Muscle layer of duodenum (tissue), 2 donors: ENCODE data around the gene KRTAP12-2.
"Not testable (repeated sequence)": the region's sequence is repeated elsewhere in the genome, so short reads cannot be mapped to it uniquely, and the experiment has no call there.

Experiments used
- H3K27ac ChIP-seq: one replicate; pipeline ENCODE4 v1.7.0; 2013; ENCODE audit warnings: mild to moderate bottlenecking, low read length
- H3K27me3 ChIP-seq: one replicate; pipeline ENCODE4 v1.7.0; 2013; ENCODE audit warnings: low read depth, mild to moderate bottlenecking, control low read depth, low read length
- H3K36me3 ChIP-seq, 2 donors: one replicate each; pipeline ENCODE4 v1.7.0; 2013; ENCODE audit warnings: low read length in 2 of 2, control low read depth in 1 of 2, mild to moderate bottlenecking in 1 of 2; ENCODE audit not compliant: insufficient read depth in 2 of 2, control insufficient read depth in 1 of 2
- H3K4me1 ChIP-seq, 2 donors: one replicate each; pipeline ENCODE4 v1.7.0; 2013; ENCODE audit warnings: low read length in 2 of 2, mild to moderate bottlenecking in 2 of 2, control low read depth in 1 of 2, moderate library complexity in 1 of 2; ENCODE audit not compliant: insufficient read depth in 2 of 2, control insufficient read depth in 1 of 2
- H3K4me3 ChIP-seq, 2 donors: one replicate each; pipeline ENCODE4 v1.7.0; 2013; ENCODE audit warnings: low read length in 2 of 2, low read depth in 1 of 2, mild to moderate bottlenecking in 1 of 2
- H3K9me3 ChIP-seq, 2 donors: one replicate each; pipeline ENCODE4 v1.7.0; 2013; ENCODE audit warnings: low read length in 2 of 2, control low read depth in 1 of 2, mild to moderate bottlenecking in 1 of 2; ENCODE audit not compliant: control insufficient read depth in 1 of 2
- donor health status: healthy.

The KRTAP12-2 gene

GRCh38 chr21:44701023-44701400 lies 34.3 kb upstream of the KRTAP12-2 start:
- Histone ChIP-seq H3K27me3 (peaks cover 19% of the 10 kb centered on the region), H3K27ac (no peak overlapping the region), H3K9me3 (no peaks in the 10 kb centered on the region), H3K4me3 (no peak overlapping the region), H3K36me3 (no peaks in the 10 kb centered on the region), H3K4me1 (no peaks in the 10 kb centered on the region)

GRCh38 chr21:44700101-44701022 lies 33.6 kb upstream of the KRTAP12-2 start:
- Histone ChIP-seq H3K4me3 (no peak overlapping the region), H3K4me1 (no peaks in the 10 kb centered on the region), H3K27ac (no peak overlapping the region), H3K9me3 (no peaks in the 10 kb centered on the region), H3K36me3 (no peaks in the 10 kb centered on the region), H3K27me3 (peaks cover 17% of the 10 kb centered on the region)

DNA sequence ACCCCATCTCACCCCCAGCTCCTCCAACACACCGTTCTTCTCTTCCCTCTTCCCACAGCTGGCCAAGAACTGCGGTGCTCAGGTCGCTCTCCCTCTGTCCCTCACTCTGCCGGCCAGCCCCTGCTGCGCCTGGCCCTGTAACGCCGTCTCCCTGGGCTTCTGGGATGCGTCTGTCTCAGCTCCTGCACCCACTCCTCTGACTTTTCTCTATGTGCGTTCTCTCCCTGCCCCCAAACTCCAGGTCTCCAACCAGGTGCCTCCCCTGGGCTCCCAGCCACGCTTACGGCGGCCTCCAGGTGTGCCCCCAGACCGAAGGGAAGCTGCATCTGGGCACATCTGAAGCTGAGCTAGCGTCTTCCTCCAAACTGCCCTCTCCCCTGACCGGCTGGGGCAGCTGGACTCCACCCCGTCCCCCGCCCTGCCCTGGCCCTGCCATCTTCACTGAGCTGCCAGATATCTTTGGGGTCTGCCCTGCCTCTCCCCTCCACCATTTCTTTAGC lies 32.8 kb upstream of the KRTAP12-2 start:
- peaks cover 16% of the 10 kb centered on the region for H3K27me3 ChIP-seq
- no peaks in the 10 kb centered on the region for H3K4me1 ChIP-seq
- H3K4me3 ChIP-seq: no peak overlapping the region
- no peaks in the 10 kb centered on the region for H3K9me3 ChIP-seq
- H3K27ac ChIP-seq: no peak overlapping the region
- no peaks in the 10 kb centered on the region for H3K36me3 ChIP-seq

DNA sequence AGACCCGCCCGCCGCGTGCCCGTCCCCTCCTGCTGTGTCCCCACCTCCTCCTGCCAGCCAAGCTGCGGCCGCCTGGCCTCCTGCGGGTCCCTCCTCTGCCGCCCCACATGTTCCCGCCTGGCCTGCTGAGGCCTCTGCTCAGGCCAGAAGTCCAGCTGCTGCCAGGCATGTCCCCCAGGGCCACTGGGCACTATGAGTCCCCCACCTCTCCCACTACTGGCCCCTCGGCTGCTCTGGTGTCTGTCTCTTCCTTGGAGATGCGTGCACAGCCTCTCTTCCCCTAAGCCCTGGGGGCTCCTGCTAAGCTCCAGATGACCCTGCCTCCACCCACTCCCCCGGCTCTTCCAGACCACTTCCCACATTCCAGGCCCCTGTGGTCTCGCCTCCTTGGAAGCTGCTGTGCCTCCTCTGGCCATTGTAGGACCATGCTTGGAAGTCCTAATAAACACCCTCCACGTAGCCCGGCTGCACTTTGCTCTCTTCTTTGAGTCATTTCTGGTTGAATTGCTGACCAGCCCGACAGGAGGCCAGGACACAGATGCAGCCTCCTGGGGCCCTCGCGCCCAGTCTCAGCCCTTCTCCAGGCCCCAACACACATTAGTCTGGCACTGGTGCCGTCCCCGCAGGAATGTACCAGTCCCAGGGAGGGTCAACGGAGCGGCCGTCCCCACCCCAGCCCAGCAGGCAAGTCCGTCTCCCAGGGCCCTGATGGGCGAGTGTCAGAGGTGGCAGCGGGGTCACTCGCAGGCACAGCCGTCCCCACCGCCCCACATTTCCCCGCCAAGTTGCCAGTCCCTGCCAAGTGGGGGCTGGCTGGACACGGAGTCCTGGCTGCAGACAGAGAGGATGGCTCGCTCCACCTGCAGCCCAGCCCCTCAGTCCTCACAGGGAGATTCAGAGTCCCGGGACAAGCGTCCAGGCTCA lies 31.3 kb upstream of the KRTAP12-2 start:
- Histone ChIP-seq H3K4me1 (no peaks in the 10 kb centered on the region), H3K27me3 (peaks cover 9% of the 10 kb centered on the region), H3K9me3 (peaks cover 0 to 12% of the 10 kb centered on the region in 2 donors), H3K36me3 (no peaks in the 10 kb centered on the region), H3K27ac (no peak overlapping the region), H3K4me3 (no peak overlapping the region)

- H3K27ac ChIP-seq, H3K27me3 ChIP-seq, H3K36me3 ChIP-seq, H3K4me1 ChIP-seq, H3K4me3 ChIP-seq: not testable (repeated sequence)
- H3K9me3 ChIP-seq: peaks cover 4 to 19% of the 10 kb centered on the region in 2 donors
Measured at GRCh38 chr21:44697172-44697810, 30.6 kb upstream of the KRTAP12-2 start, which contains the start of gene KRTAP10-12. TSS of gene KRTAP10-12 (plus strand) at chr21:44697172. CDS start at chr21:44697202, 30 bp downstream.

GRCh38 chr21:44696572-44696971 lies 29.8 kb upstream of the KRTAP12-2 start:
- Histone ChIP-seq H3K9me3 (peaks cover 4 to 19% of the 10 kb centered on the region in 2 donors), H3K4me3 (no peak overlapping the region), H3K4me1 (no peaks in the 10 kb centered on the region), H3K27me3 (peaks cover 5% of the 10 kb centered on the region), H3K27ac (no peak overlapping the region), H3K36me3 (no peaks in the 10 kb centered on the region)

DNA sequence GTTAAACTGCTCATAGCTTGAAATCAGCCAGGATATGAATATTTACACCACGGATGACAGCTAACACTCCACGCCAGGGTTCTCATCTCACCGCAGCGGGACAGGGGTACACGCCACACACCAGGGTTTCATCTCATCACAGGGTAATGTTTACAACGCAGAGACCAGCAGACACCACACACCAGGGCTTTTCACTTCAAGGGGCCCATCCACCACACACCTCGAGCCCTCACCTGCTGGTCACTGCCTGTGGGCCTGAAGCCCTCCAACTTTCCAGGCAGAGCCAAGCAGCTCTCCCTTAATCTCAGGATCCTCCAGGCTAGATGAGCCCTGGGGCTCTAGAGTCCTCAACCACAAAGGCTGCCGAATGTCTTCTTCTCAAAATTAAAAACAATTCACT lies 28.9 kb upstream of the KRTAP12-2 start:
- H3K4me1 ChIP-seq: no peaks in the 10 kb centered on the region
- H3K36me3 ChIP-seq: no peaks in the 10 kb centered on the region
- H3K27ac ChIP-seq: no peak overlapping the region
- H3K4me3 ChIP-seq: no peak overlapping the region
- H3K27me3 ChIP-seq: peaks cover 3% of the 10 kb centered on the region
- H3K9me3 ChIP-seq: peaks cover 4 to 23% of the 10 kb centered on the region in 2 donors

DNA sequence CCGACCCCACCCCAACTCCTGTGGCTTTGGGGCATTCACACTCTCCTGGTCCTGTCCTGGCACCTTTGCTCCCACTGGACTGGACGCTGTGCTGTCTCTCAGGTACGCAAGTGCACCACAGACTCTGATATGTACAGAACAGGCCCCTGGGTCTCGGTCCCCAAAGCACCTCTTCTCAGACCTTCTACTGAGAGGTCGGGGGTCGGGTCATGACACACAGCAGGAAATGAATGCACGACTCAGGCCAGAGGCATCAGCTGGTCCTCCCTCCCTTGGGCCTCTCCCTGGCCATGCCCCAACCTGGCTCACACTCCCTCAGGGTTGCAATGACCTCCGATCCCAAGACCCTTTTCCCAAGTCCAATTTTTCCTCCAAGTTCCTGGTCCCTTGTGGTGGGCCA lies 28.5 kb upstream of the KRTAP12-2 start:
- Histone ChIP-seq H3K4me1 (no peaks in the 10 kb centered on the region), H3K9me3 (peaks cover 4 to 23% of the 10 kb centered on the region in 2 donors), H3K27me3 (peaks cover 3% of the 10 kb centered on the region), H3K4me3 (no peak overlapping the region), H3K27ac (no peak overlapping the region), H3K36me3 (no peaks in the 10 kb centered on the region)

DNA sequence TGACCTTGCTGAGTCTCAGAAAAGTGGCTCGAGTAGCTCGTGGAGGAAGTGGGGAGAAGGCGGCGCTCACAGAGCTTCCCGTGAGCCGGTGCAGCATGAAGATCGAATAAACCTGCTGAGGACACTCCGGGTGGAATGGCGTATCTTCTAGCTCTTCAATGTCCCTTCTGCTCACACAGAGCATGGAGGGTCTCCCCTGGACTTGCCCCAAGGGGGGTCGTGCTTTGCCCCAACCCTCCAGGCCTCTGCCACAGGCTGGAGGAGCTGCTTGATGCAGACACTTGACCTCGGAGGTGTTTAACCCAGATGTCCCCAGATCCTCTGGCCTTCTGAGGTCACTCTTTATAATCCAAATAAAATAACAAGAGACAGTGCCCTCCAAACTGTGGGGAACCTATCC lies 28.0 kb upstream of the KRTAP12-2 start:
- Histone ChIP-seq H3K4me1 (no peaks in the 10 kb centered on the region), H3K9me3 (peaks cover 4 to 23% of the 10 kb centered on the region in 2 donors), H3K4me3 (no peak overlapping the region), H3K27me3 (peaks cover 3% of the 10 kb centered on the region), H3K27ac (no peak overlapping the region), H3K36me3 (no peaks in the 10 kb centered on the region)

- Histone ChIP-seq H3K9me3 (peaks cover 4 to 23% of the 10 kb centered on the region in 2 donors), H3K27ac (no peak overlapping the region), H3K36me3 (no peaks in the 10 kb centered on the region), H3K4me3 (no peak overlapping the region), H3K4me1 (no peaks in the 10 kb centered on the region), H3K27me3 (no peaks in the 10 kb centered on the region)
Measured at GRCh38 chr21:44692798-44693512, 26.2 kb upstream of the KRTAP12-2 start.
